Testis (tissue), 2 donors: ENCODE measurements around the gene CLK3.

ENCODE experiments used
- POLR2A ChIP-seq: fragments of 450-650 bp; IDR thresholded peaks from one replicate; pipeline ENCODE4 v1.6.1; 2017; ENCODE audit warnings: antibody characterized with exemption, mild to moderate bottlenecking, moderate library complexity
- TF ChIP-seq, protein P1 (sequence below), 3 experiments: fragments of 450-650 bp in 2 of 3; fragments of 200-600 bp in 1 of 3; sonication (generic) in 1 of 3; IDR thresholded peaks; one replicate each; pipeline ENCODE4 v1.5.1; 2016 to 2019; ENCODE audit warnings: antibody characterized with exemption in 3 of 3, mild to moderate bottlenecking in 2 of 3, moderate library complexity in 1 of 3

DNA sequence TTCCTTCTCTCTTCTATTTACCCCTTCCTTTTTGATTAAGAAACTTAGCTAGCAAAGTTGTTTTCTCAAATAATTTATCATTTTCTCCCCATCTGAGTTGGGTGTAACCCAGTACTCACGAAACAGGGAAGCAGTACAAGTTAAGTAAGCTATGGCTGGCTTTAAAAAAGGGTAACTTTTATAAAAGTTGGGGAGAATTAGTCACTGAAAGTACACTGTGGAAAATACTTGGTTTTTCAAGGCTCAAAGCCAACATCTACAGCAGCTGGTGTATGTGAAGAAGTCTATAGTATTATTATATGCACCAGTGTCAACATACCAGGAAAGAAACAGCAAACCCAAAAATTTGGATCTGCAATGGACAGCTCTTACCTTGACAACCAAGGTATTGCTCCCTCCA is 25.5 kb downstream of the CLK3 start:
- TF ChIP-seq, protein P1, sequence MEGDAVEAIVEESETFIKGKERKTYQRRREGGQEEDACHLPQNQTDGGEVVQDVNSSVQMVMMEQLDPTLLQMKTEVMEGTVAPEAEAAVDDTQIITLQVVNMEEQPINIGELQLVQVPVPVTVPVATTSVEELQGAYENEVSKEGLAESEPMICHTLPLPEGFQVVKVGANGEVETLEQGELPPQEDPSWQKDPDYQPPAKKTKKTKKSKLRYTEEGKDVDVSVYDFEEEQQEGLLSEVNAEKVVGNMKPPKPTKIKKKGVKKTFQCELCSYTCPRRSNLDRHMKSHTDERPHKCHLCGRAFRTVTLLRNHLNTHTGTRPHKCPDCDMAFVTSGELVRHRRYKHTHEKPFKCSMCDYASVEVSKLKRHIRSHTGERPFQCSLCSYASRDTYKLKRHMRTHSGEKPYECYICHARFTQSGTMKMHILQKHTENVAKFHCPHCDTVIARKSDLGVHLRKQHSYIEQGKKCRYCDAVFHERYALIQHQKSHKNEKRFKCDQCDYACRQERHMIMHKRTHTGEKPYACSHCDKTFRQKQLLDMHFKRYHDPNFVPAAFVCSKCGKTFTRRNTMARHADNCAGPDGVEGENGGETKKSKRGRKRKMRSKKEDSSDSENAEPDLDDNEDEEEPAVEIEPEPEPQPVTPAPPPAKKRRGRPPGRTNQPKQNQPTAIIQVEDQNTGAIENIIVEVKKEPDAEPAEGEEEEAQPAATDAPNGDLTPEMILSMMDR (IDR thresholded peaks at IDR 0.05) = no peak
- no peak for TF ChIP-seq POLR2A
